Liver (tissue), 3 donors: Measurements from ENCODE around the gene CCDC97.

Experiments used
- ATF3 ChIP-seq: IDR thresholded peaks from 2 replicates; pipeline ENCODE4 v1.6.1; 2016; ENCODE audit warnings: antibody characterized with exemption
- CTCF ChIP-seq: fragments of 150-350 bp; IDR thresholded peaks from 2 replicates; pipeline ENCODE4 v1.5.1; 2017; ENCODE audit warnings: improper control_type of control experiment, low read depth, low read length; ENCODE audit not compliant: missing input control
- GABPA ChIP-seq, 2 donors: IDR thresholded peaks in 1 of 2; conservative IDR thresholded peaks in 1 of 2; 2 replicates each; pipeline ENCODE4 v1.6.1; 2016; ENCODE audit warnings: antibody characterized with exemption in 2 of 2, mild to moderate bottlenecking in 1 of 2, moderate library complexity in 1 of 2
- HNF4A ChIP-seq, 2 donors: conservative IDR thresholded peaks; 2 replicates each; pipeline ENCODE4 v1.6.1; 2016; ENCODE audit warnings: antibody characterized with exemption in 2 of 2, mild to moderate bottlenecking in 2 of 2
- JUND ChIP-seq, 2 donors: IDR thresholded peaks; 2 replicates each; pipeline ENCODE4 v1.6.1; 2016; ENCODE audit warnings: antibody characterized with exemption in 2 of 2
- RAD21 ChIP-seq, 2 donors: IDR thresholded peaks; 2 replicates each; pipeline ENCODE4 v1.6.1; 2016; ENCODE audit warnings: antibody characterized with exemption in 2 of 2, mild to moderate bottlenecking in 2 of 2
- TAF1 ChIP-seq: conservative IDR thresholded peaks from 2 replicates; pipeline ENCODE4 v1.6.1; 2016; ENCODE audit warnings: antibody characterized with exemption, mild to moderate bottlenecking
- donor health status: healthy.
- donor health status: healthy.

- no peak for TF ChIP-seq CTCF
- TF ChIP-seq JUND (IDR thresholded peaks at IDR 0.05), result no peak
- no peak for TF ChIP-seq GABPA (IDR thresholded peaks at IDR 0.05 in 1 of 2, conservative IDR thresholded peaks at IDR 0.05 in 1 of 2)
- no peak for TF ChIP-seq RAD21 (IDR thresholded peaks at IDR 0.05)
- TF ChIP-seq ATF3, result no peak
- TF ChIP-seq TAF1, result no peak
- no peak for TF ChIP-seq HNF4A (conservative IDR thresholded peaks at IDR 0.05)
These were observed 57.9 kb downstream of the CCDC97 start for GRCh38 chr19:41367848-41368301.
